GM12878 (cell line): ENCODE measurements around the gene LGI1. TPM values are rescaled to one million over a fixed set of nuclear protein-coding genes. Genes with fewer than 3 reads are reported as not detected.
A peak's percentile ranks its signal among the peaks of the same experiment; 100 is the strongest.

ENCODE experiments used
- ATAC-seq: fragments of 200-7000 bp; cut with Tn5 transposase; 3 replicates; pipeline ENCODE4 v1.9.1; 2020; ENCODE audit warnings: mild to moderate bottlenecking, moderate library complexity
- BruUV-seq: library from RNA; stranded (reverse); fragments of 400-500 nt; replicated peaks from 2 replicates; lab custom pipeline; 2021; lab: Mats Ljungman, UMichigan
- CTCF ChIA-PET: fragments of 300-600 bp; sonication (Branson Sonifier 250); formaldehyde crosslinking; extraction: SDS; loops from one replicate; lab custom pipeline; 2021; ENCODE audit warnings: inconsistent platforms; lab: Yijun Ruan, JAX
- POLR2A ChIA-PET: fragments of 350-600 bp; formaldehyde crosslinking; extraction: SDS; loops from one replicate; lab custom pipeline; 2021; ENCODE audit warnings: inconsistent platforms; lab: Charles Lee
- RAD21 ChIA-PET: fragments of 300-600 bp; sonication (Branson Sonifier 250); formaldehyde crosslinking; loops from one replicate; lab custom pipeline; 2023; ENCODE audit warnings: antibody characterized with exemption; ENCODE audit not compliant: unreplicated experiment; lab: Charles Lee
- SMC1A ChIA-PET: fragments of 300-600 bp; sonication (Branson Sonifier 250); formaldehyde crosslinking; loops from one replicate; lab custom pipeline; 2023; ENCODE audit not compliant: unreplicated experiment, uncharacterized antibody; lab: Charles Lee
- DNase-seq: peaks from one replicate; pipeline ENCODE4 v3.0.0-alpha.2; 2011; ENCODE audit warnings: low read depth, low spot score
- FAIRE-seq: peaks from 3 replicates; lab custom pipeline; 2011; peaks lifted over from hg19 to GRCh38; lab: Jason Lieb, UNC
- H2AFZ ChIP-seq: 2 replicates; pipeline ENCODE4 v1.6.0; 2011; ENCODE audit warnings: low read depth, low read length, control low read depth; ENCODE audit not compliant: control insufficient read depth
- H3K27ac ChIP-seq: 2 replicates; pipeline ENCODE4 v1.5.1; 2011; ENCODE audit warnings: control low read depth; ENCODE audit not compliant: control insufficient read depth, insufficient read depth
- H3K27me3 ChIP-seq, 2 experiments: replicated peaks in 1 of 2; 2 replicates each; pipeline versions ENCODE4 v1.6.0 to v1.6.1; 2011; ENCODE audit warnings: low read length in 1 of 2; ENCODE audit not compliant: control insufficient read depth in 2 of 2, insufficient read depth in 2 of 2
- H3K36me3 ChIP-seq, 2 experiments: 2 replicates each; pipeline ENCODE4 v1.5.1; 2011; ENCODE audit warnings: low read length in 1 of 2; ENCODE audit not compliant: control insufficient read depth in 2 of 2, insufficient read depth in 2 of 2
- H3K4me1 ChIP-seq: 2 replicates; pipeline ENCODE4 v1.6.1; 2011; ENCODE audit warnings: mild to moderate bottlenecking, low read length, moderate library complexity, mixed read lengths; ENCODE audit not compliant: control insufficient read depth, insufficient read depth
- H3K4me2 ChIP-seq: 2 replicates; pipeline ENCODE4 v1.6.0; 2011; ENCODE audit warnings: control low read depth; ENCODE audit not compliant: control insufficient read depth, insufficient read depth
- H3K4me3 ChIP-seq: fragments of 200-600 bp; sonication (generic); 2 replicates; pipeline ENCODE4 v1.5.1; 2016
- H3K79me2 ChIP-seq: 2 replicates; pipeline ENCODE4 v1.6.0; 2011; ENCODE audit warnings: low read length; ENCODE audit not compliant: control insufficient read depth, insufficient read depth
- H3K9ac ChIP-seq: 2 replicates; pipeline ENCODE4 v1.8.0; 2011; ENCODE audit warnings: low read length, control low read depth, mixed read lengths; ENCODE audit not compliant: control insufficient read depth, insufficient read depth
- H3K9me3 ChIP-seq: replicated peaks from 3 replicates; pipeline ENCODE4 v1.5.1; 2011; ENCODE audit warnings: mild to moderate bottlenecking, low read length; ENCODE audit not compliant: control insufficient read depth, insufficient read depth
- H4K20me1 ChIP-seq: 2 replicates; pipeline ENCODE4 v1.6.0; 2011; ENCODE audit not compliant: control insufficient read depth, insufficient read depth
- BACH1 ChIP-seq: fragments of 450-650 bp; IDR thresholded peaks from 2 replicates; pipeline ENCODE4 v1.6.1; 2017; ENCODE audit warnings: mild to moderate bottlenecking, borderline replicate concordance
- CBX5 ChIP-seq: sonication (generic); IDR thresholded peaks from 2 replicates; pipeline ENCODE4 v1.6.1; 2016; ENCODE audit warnings: low read depth, moderate library complexity, mild to moderate bottlenecking, inconsistent platforms
- CREB1 ChIP-seq: IDR thresholded peaks from 2 replicates; pipeline ENCODE4 v1.6.1; 2012; ENCODE audit warnings: low read depth, mild to moderate bottlenecking, inconsistent platforms
- EP300 ChIP-seq, 2 experiments: fragments of 150-350 bp in 1 of 2; IDR thresholded peaks; 2 replicates each; pipeline ENCODE4 v1.6.1; 2011 to 2012; ENCODE audit warnings: low read depth in 2 of 2, low read length in 2 of 2, borderline replicate concordance in 1 of 2, improper control_type of control experiment in 1 of 2, inconsistent platforms in 1 of 2; ENCODE audit not compliant: control insufficient read depth in 1 of 2
- ETV6 ChIP-seq, 2 experiments: fragments of 450-650 bp in 1 of 2; IDR thresholded peaks in 1 of 2; conservative IDR thresholded peaks in 1 of 2; 2 replicates each; pipeline ENCODE4 v1.6.1; 2014; ENCODE audit warnings: antibody characterized with exemption in 1 of 2, borderline replicate concordance in 1 of 2, low read depth in 1 of 2, mild to moderate bottlenecking in 1 of 2, moderate library complexity in 1 of 2
- GATAD2B ChIP-seq: fragments of 450-650 bp; conservative IDR thresholded peaks from 2 replicates; pipeline ENCODE4 v1.6.1; 2017; ENCODE audit warnings: low read depth, mild to moderate bottlenecking, moderate library complexity
- IKZF1 ChIP-seq: fragments of 450-650 bp; conservative IDR thresholded peaks from 2 replicates; pipeline ENCODE4 v1.6.1; 2017; ENCODE audit warnings: antibody characterized with exemption, mild to moderate bottlenecking
- IKZF2 ChIP-seq, 2 experiments: fragments of 450-650 bp; IDR thresholded peaks; 2 replicates each; pipeline ENCODE4 v1.6.1; 2017; ENCODE audit warnings: mild to moderate bottlenecking in 2 of 2, moderate library complexity in 2 of 2
- JUNB ChIP-seq: IDR thresholded peaks from 2 replicates; pipeline ENCODE4 v1.6.1; 2016; ENCODE audit warnings: antibody characterized with exemption, mild to moderate bottlenecking
- KLF5 ChIP-seq: fragments of 450-650 bp; IDR thresholded peaks from 2 replicates; pipeline ENCODE4 v1.6.1; 2014; ENCODE audit warnings: mild to moderate bottlenecking; ENCODE audit not compliant: partially characterized antibody
- MEF2B ChIP-seq: fragments of 450-650 bp; IDR thresholded peaks from 2 replicates; pipeline ENCODE4 v1.6.1; 2018; ENCODE audit warnings: mild to moderate bottlenecking, moderate library complexity; ENCODE audit not compliant: partially characterized antibody, poor library complexity, severe bottlenecking
- MTA2 ChIP-seq: fragments of 450-650 bp; IDR thresholded peaks from 2 replicates; pipeline ENCODE4 v1.6.1; 2016; ENCODE audit warnings: low read depth, mild to moderate bottlenecking, moderate library complexity
- NR2F1 ChIP-seq: fragments of 450-650 bp; conservative IDR thresholded peaks from 2 replicates; pipeline ENCODE4 v1.6.1; 2017; ENCODE audit warnings: mild to moderate bottlenecking
- POLR2AphosphoS2 ChIP-seq: IDR thresholded peaks from 2 replicates; pipeline ENCODE4 v1.6.1; 2011; ENCODE audit warnings: low read depth, mild to moderate bottlenecking, low read length, improper control_type of control experiment, moderate library complexity
- POU2F2 ChIP-seq: IDR thresholded peaks from 3 replicates; pipeline ENCODE4 v1.6.1; 2011; ENCODE audit warnings: low read depth, mild to moderate bottlenecking, low read length, borderline replicate concordance
- RB1 ChIP-seq: fragments of 450-650 bp; formaldehyde crosslinking; IDR thresholded peaks from 2 replicates; pipeline ENCODE4 v1.6.1; 2017; ENCODE audit warnings: mild to moderate bottlenecking, borderline replicate concordance
- RUNX3 ChIP-seq: IDR thresholded peaks from 2 replicates; pipeline ENCODE4 v1.6.1; 2012; ENCODE audit warnings: low read length, inconsistent platforms
- SIX5 ChIP-seq: IDR thresholded peaks from 2 replicates; pipeline ENCODE4 v1.6.1; 2011; ENCODE audit warnings: mild to moderate bottlenecking, low read depth, low read length, moderate library complexity; ENCODE audit not compliant: severe bottlenecking
- SMARCA5 ChIP-seq: fragments of 450-650 bp; IDR thresholded peaks from 2 replicates; pipeline ENCODE4 v1.6.1; 2017; ENCODE audit warnings: mild to moderate bottlenecking
- SREBF2 ChIP-seq: IDR thresholded peaks from 2 replicates; pipeline ENCODE4 v1.6.1; 2012; ENCODE audit warnings: mild to moderate bottlenecking, low read length
- TBL1XR1 ChIP-seq: IDR thresholded peaks from 2 replicates; pipeline ENCODE4 v1.6.1; 2012; ENCODE audit warnings: low read depth, low read length, improper control_type of control experiment
- TCF7 ChIP-seq: IDR thresholded peaks from 2 replicates; pipeline ENCODE4 v1.6.1; 2014; ENCODE audit warnings: antibody characterized with exemption, borderline replicate concordance
- ZNF207 ChIP-seq: fragments of 450-650 bp; IDR thresholded peaks from 2 replicates; pipeline ENCODE4 v1.6.1; 2014; ENCODE audit warnings: antibody characterized with exemption, mild to moderate bottlenecking, borderline replicate concordance
- ZNF622 ChIP-seq: fragments of 450-650 bp; IDR thresholded peaks from 2 replicates; pipeline ENCODE4 v1.6.1; 2017; ENCODE audit warnings: mild to moderate bottlenecking, inconsistent platforms
- ZZZ3 ChIP-seq: IDR thresholded peaks from 2 replicates; pipeline ENCODE4 v1.6.1; 2011; ENCODE audit warnings: low read depth; ENCODE audit not compliant: control insufficient read depth, insufficient read length
- WGBS: methylation state at CpG from one replicate; pipeline ENCODE4 v1.1.6; 2016; ENCODE audit warnings: low lambda C conversion rate; ENCODE audit not compliant: insufficient replicate concordance, insufficient coverage; ENCODE audit errors: missing lambda C conversion rate; 5-methylcytosine and 5-hydroxymethylcytosine counted together
- in situ Hi-C: fragments of 300-500 bp; cut with MboI; formaldehyde crosslinking; loops from 9 replicates; pipeline ENCODE4 v1.14.3; 2018; ENCODE audit warnings: mixed read lengths
- intact Hi-C: fragments of 100-400 bp; cut with micrococcal nuclease; formaldehyde crosslinking; loops from one replicate; pipeline ENCODE4 v1.14.2; 2022; ENCODE audit not compliant: unreplicated experiment
- polyA plus RNA-seq, 11 experiments: library from polyadenylated mRNA; depleted of rRNA in 4 of 11; unstranded in 6 of 11; stranded (reverse) in 5 of 11; fragments of >200 nt; fragmentation: Nextera tagmentation in 4 of 11; fragmentation: Illumina TruSeq in 1 of 11; extraction: Ambion mirVana in 4 of 11; extraction: Trizol in 1 of 11; gene quantifications; 1 replicate in 1 of 11; 2 replicates in 10 of 11; pipeline versions ENCODE4 v1.2.1 to v1.2.3, GENCODE V29; 2011 to 2016; ENCODE audit warnings: inconsistent platforms in 2 of 11, missing spikeins in 2 of 11, low read depth in 1 of 11
- total RNA-seq, 4 experiments: library from RNA; depleted of rRNA in 3 of 4; stranded (reverse); fragments of >200 nt in 3 of 4; fragmentation: Illumina TruSeq in 1 of 4; extraction: Trizol in 1 of 4; gene quantifications; 2 replicates each; pipeline versions ENCODE4 v1.2.1 to v1.2.3, GENCODE V29; 2013 to 2021

Gene LGI1
- total and polyA plus RNA-seq, 10 of the 15 experiments (the other 5 are each of a cell fraction or from before 2014, with no cell fraction given) = not detected

DNA sequence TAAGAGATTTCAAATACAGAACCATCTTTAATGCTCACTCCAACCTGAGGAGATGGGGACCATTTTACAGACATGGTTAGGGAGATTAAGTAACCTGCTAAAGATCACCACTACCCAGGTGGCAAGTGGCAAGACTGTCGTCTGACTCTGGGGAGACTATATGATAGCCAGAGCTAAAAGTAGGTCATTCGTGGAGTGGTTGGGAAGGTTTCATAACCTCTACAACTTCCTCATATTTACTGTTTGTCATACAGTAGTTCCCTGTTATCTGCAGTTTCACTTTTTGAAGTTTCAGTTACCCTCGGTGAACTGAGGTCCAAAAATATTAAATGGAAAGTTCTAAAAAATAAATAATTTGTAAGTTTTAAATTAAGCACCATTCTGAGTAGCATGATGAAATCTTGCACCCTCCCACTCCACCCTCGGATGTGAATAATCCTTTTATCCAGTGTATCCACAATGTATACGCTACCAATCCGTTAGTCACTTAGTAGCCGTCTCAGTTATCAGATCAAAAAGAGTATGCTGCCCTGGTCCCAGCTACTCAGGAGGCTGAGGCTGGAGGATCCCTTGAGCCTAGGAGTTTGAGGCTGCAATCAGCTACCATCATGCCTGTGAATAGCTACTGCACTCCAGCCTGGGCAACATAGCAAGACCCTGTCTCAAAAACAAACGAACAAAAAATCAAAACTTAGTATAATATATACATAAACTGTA, 14.9 kb upstream of the LGI1 start:
- no peaks in the 10 kb centered on the region for H3K36me3 ChIP-seq
- DNase-seq = peak; percentile 52
- H2AFZ ChIP-seq = no peak overlapping the region
- H3K27ac ChIP-seq = no peak overlapping the region
- ATAC-seq = peak; percentile 97
- peak overlapping the region; percentile 24; the same call in 1 of the 2 replicates for H3K4me3 ChIP-seq
- H3K4me2 ChIP-seq = peak overlapping the region; percentile 73
- H4K20me1 ChIP-seq = no peaks in the 10 kb centered on the region
- POLR2A ChIA-PET = no interaction called here
- CTCF ChIA-PET = interaction anchor here (1.0 to 2.2 kb wide), 5 partner anchors 27 to 49 kb away, joined by 3 to 9 read pairs (median 3); partner anchors contain the start of gene FRA10AC1
- no peaks in the 10 kb centered on the region; the same call in none of the 2 replicates for H3K4me1 ChIP-seq
- H3K79me2 ChIP-seq = no peaks in the 10 kb centered on the region
- FAIRE-seq = no peak
- in situ Hi-C loops (no loop called here), intact Hi-C loops (loop anchor here (5.0 kb wide), 1 partner anchor 40 kb away; the partner anchor contains the start of gene FRA10AC1)
- H3K9ac ChIP-seq = no peak overlapping the region
- SMC1A ChIA-PET = interaction anchor here (1.0 to 3.7 kb wide), 4 partner anchors 11 to 73 kb away, joined by 3 to 13 read pairs (median 4); no protein-coding TSS in a partner anchor
- no peaks in the 10 kb centered on the region for H3K27me3 ChIP-seq
- RAD21 ChIA-PET = interaction anchor here (1.0 to 2.2 kb wide), 3 partner anchors 24 to 40 kb away, joined by 3 to 6 read pairs (median 4); partner anchors contain the start of gene FRA10AC1
- WGBS = 23% methylated on average over 8 of the region's 8 CpGs
- BruUV-seq = no TSS peak
- no peaks in the 10 kb centered on the region for H3K9me3 ChIP-seq
- TF ChIP-seq JUNB (no peak), SIX5 (no peak), BACH1 (no peak), SMARCA5 (peak; percentile 25; the same call in 1 of the 2 replicates), SREBF2 (no peak), TBL1XR1 (no peak), GATAD2B (0 out of 2 replicates have a peak, but pooled peaks have one; percentile 28), IKZF1 (peak; percentile 74), MEF2B (peak; percentile 33), TCF7 (no peak), ZNF207 (no peak), POU2F2 (no peak), KLF5 (no peak), RB1 (no peak), MTA2 (peak; percentile 34; the same call in 1 of the 2 replicates), ZZZ3 (no peak), NR2F1 (0 out of 2 replicates have a peak, but pooled peaks have one; percentile 37), POLR2AphosphoS2 (no peak), RUNX3 (peak; percentile 36), ETV6 (conservative IDR thresholded peaks at IDR 0.05 in 1 of 2, IDR thresholded peaks at IDR 0.05 in 1 of 2; ENCODE audit: borderline replicate concordance in 1 of 2, low read depth in 1 of 2) (no peak), ZNF622 (no peak), CREB1 (no peak), CBX5 (no peak), EP300 (IDR thresholded peaks at IDR 0.05; ENCODE audit: borderline replicate concordance in 1 of 2, control insufficient read depth in 1 of 2, low read depth in 2 of 2, low read length in 2 of 2) (0 out of 4 replicates have a peak, but pooled peaks of 1 of the 2 experiments have one; percentile 42), IKZF2 (IDR thresholded peaks at IDR 0.05) (peak; percentile 82 to 86)
